GM12875 (cell line): Measurements from ENCODE around the gene TNFRSF14.

Experiments used
- H3K4me3 ChIP-seq: one replicate; pipeline ENCODE4 v1.5.1; 2011; ENCODE audit warnings: low read depth, low read length, control low read depth
- CTCF ChIP-seq: IDR thresholded peaks from 2 replicates; pipeline ENCODE4 v1.5.1; 2011; ENCODE audit warnings: low read depth, mild to moderate bottlenecking, control low read depth, inconsistent platforms, low read length, moderate library complexity, borderline replicate concordance; ENCODE audit not compliant: insufficient read depth

The TNFRSF14 gene

DNA sequence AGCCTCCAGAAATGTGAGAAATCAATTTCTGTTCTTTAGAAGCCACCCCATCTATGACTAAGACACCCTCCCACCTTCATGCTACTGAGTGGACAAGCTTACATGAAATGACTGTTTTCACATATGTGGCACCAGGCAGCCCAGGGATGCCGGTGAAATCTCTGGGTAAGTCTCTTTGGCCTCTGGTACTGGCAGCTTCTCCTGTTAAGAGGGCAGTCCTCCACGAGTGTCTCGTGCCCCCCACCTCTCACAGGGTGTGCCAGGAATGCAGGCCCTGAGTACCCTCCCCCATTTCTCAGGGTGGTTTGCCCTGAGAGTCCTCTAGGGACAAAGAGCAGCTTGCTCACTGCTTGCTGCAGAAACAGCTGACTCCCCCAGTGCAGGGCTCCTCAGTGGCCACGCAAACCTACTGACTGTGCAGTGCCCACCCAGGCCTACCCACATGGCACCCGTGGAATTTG is 27.2 kb downstream of the TNFRSF14 start:
- no peak overlapping the region for H3K4me3 ChIP-seq
- TF ChIP-seq CTCF: no peak

- no peak overlapping the region for H3K4me3 ChIP-seq
- TF ChIP-seq CTCF: no peak
Observed at GRCh38 chr1:2583871-2584351, 27.7 kb downstream of the TNFRSF14 start.

DNA sequence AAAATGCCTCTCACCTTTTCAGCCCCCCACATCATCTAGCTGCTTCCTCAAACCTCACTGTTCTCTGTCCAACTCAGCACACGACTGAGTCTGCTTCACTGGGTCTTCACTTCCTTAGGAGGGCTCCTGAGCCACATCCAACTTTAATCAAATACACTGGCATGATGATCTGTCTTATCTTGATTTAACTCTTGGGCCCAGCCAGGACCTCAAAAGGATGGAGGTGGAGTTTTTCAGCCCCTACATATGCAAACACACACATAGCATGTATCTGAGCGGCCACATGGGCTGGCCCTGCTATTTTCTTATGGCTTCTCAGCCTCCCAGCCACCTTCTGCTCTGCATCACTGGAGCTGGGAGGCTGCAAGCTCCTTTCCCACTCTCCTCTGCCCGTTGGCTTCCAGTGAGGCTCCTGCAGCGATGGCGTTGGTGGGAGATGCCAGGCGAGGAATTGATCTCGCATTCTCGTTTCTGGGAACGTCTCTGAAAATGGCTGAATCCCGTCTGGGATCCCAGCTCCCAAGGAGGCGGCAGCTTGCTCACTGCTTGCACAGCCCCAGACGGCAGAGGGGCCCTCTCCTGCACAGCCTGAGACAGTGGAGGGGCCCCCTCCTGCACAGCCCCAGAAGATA is 28.6 kb downstream of the TNFRSF14 start:
- H3K4me3 ChIP-seq: peak overlapping the region; percentile 79
- TF ChIP-seq CTCF: no peak

GRCh38 chr1:2585318-2586092 is 29.3 kb downstream of the TNFRSF14 start:
- TF ChIP-seq CTCF: no peak
- peak overlapping the region; percentile 79 for H3K4me3 ChIP-seq

GRCh38 chr1:2586154-2587070 is 30.2 kb downstream of the TNFRSF14 start, which contains the start of gene PRXL2B:
TSS of gene PRXL2B (plus strand) at chr1:2586777. CDS start at chr1:2586886, 109 bp downstream.
- H3K4me3 ChIP-seq: peak within 1 kb of the TSS; percentile 79

More at GRCh38 chr1:2586154-2587070, 30.2 kb downstream of the TNFRSF14 start, which contains the start of gene PRXL2B:
- TF ChIP-seq CTCF: no peak
